HTR-8/SVneo (cell line): ENCODE results near the gene SEPTIN10.
A peak's percentile ranks its signal among the peaks of the same experiment; 100 is the strongest.

Source experiments
- DNase-seq: peaks from one replicate; pipeline ENCODE4 v3.0.0; 2011; ENCODE audit warnings: low spot score, mixed read lengths; ENCODE audit not compliant: insufficient read length
- FAIRE-seq: peaks from 2 replicates; lab custom pipeline; 2011; peaks lifted over from hg19 to GRCh38; lab: Jason Lieb, UNC

Gene SEPTIN10

GRCh38 chr2:109507217-109507616 is 106.5 kb downstream of the SEPTIN10 start:
- no peak for FAIRE-seq
- no peak for DNase-seq

- DNase-seq = no peak
- FAIRE-seq = no peak
Observed at GRCh38 chr2:109503191-109503590, 110.6 kb downstream of the SEPTIN10 start.

GRCh38 chr2:109501461-109501860 is 112.3 kb downstream of the SEPTIN10 start:
- DNase-seq (no peak), FAIRE-seq (no peak)

- FAIRE-seq (no peak), DNase-seq (no peak)
Observed at GRCh38 chr2:109500910-109501309, 112.9 kb downstream of the SEPTIN10 start.

GRCh38 chr2:109499566-109499965 is 114.2 kb downstream of the SEPTIN10 start:
- DNase-seq = no peak
- no peak for FAIRE-seq

- no peak for FAIRE-seq
- DNase-seq = no peak
Observed at GRCh38 chr2:109498906-109499305, 114.9 kb downstream of the SEPTIN10 start.

- DNase-seq (no peak), FAIRE-seq (no peak)
Observed at GRCh38 chr2:109497911-109498870, 115.6 kb downstream of the SEPTIN10 start.

GRCh38 chr2:109497463-109497862 is 116.3 kb downstream of the SEPTIN10 start:
- peak; percentile 92 for FAIRE-seq

GRCh38 chr2:109494351-109494750 is 119.4 kb downstream of the SEPTIN10 start:
- no peak for DNase-seq
- FAIRE-seq = no peak

More at GRCh38 chr2:109497463-109497862, 116.3 kb downstream of the SEPTIN10 start:
- DNase-seq = peak; percentile 84

GRCh38 chr2:109493176-109493935 is 120.4 kb downstream of the SEPTIN10 start:
- DNase-seq (no peak), FAIRE-seq (no peak)
